ENCODE measurements around the gene KIF1B.

KIF1B gene

GRCh38 chr1:10209905-10210810 is at the start of gene KIF1B:
KIF1B (plus strand) TSS chr1:10210570; CDS start chr1:10232329, 21,759 bp downstream.
- peak; percentile 99 for DNase-seq

DNA sequence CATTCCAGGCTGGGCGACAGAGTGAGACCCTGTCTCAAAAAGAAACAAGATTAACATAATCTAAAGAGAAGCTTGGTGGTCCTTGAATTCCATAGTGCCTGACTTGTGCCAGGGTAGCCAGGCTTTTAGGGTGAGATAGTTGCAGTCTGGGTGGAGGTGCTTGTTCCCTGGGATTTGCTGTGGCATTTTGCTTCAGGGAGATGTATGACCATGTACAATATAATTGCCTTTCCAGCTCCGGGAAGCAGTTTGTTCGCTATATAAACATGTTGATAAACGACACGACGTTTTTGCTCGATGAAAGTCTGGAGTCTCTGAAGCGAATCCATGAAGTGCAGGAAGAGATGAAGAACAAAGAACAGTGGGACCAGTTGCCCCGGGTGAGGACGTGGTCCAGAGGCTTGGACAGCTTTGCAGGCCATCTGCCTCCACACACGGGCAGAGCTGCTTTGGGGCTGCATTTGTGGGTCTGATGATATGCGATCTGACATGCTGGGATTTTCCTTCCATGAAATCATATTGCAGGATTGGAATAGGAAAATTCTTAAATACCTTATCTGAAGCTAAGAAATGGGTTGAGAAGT is 49.4 kb upstream of the KIF1B start:
- DNase-seq = no peak

- DNase-seq = no peak
Observed at GRCh38 chr1:10161541-10162290, 48.7 kb upstream of the KIF1B start.

- DNase-seq = peak; percentile 83
Observed at GRCh38 chr1:10168912-10169514, 41.4 kb upstream of the KIF1B start.

DNA sequence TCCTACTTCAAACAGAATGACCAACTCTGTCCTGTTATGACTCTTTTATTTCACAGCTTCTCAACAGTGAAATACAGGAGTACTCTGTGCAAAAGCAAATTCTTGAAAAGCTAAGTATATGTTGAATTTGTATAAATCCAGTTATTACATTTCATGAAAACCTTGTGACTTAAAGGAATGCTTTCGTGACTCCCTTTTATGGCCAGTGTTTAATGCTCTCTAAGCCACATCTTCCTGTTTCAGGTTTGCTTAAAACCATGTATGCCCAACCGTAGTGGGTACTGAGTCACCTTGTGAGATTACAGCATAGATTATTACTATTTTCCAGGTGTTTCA is 40.2 kb upstream of the KIF1B start:
- DNase-seq = peak; percentile 94

- DNase-seq = peak; percentile 15
Observed at GRCh38 chr1:10171105-10171767, 39.1 kb upstream of the KIF1B start.

DNA sequence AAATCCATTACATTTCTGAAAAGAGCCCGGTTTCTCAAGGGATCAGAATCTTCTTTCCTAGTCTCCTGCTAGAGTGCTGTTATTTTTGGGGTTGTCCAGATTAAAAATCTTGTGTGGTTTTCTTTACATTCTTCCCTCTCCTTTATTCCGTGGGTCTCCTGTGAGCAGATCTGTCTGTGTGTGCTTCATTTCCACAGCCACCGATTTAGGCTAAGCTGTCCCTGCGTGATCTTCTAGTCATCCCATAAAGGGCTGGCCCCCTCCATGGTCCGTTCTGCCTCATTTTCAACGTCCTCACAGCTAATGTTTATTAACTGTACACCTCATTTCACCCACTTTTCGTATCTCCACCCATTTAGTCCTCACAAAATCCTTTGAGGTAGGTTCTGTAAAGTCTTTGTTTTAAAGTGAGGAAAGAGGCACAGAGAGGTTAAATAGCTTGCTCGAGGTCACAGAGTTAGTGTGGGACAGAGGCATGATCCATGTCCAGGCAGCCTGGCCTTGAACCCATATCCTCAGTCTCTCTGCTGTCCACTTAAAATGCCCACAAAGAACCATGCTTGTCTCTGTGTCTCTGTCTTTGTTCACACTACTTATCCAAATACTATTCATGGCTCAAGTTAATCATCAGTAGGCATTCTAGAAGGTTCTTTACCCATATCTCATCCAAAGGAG is 38.2 kb upstream of the KIF1B start:
- no peak for DNase-seq

- peak; percentile 22 for DNase-seq
Observed at GRCh38 chr1:10173582-10173981, 36.8 kb upstream of the KIF1B start.

DNA sequence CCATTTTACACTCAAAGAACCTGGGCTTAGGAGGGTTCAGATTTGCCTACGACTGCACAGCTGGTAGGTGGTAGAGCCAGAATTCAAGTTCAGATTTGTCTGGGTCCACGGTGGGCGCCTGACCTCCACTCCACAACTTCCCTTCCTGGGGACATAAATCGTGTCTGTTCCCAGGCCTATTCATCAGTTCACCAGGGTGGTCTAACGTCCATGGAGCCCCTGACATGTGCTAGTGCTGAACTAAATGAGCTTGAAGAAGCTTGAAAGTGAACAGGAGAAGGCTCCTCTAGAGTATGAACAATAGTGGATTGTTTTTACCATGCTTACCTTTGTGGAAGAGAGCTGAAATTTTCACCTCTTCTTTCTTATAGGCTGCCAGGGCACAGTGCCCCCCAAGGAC is 32.5 kb upstream of the KIF1B start:
- no peak for DNase-seq

DNA sequence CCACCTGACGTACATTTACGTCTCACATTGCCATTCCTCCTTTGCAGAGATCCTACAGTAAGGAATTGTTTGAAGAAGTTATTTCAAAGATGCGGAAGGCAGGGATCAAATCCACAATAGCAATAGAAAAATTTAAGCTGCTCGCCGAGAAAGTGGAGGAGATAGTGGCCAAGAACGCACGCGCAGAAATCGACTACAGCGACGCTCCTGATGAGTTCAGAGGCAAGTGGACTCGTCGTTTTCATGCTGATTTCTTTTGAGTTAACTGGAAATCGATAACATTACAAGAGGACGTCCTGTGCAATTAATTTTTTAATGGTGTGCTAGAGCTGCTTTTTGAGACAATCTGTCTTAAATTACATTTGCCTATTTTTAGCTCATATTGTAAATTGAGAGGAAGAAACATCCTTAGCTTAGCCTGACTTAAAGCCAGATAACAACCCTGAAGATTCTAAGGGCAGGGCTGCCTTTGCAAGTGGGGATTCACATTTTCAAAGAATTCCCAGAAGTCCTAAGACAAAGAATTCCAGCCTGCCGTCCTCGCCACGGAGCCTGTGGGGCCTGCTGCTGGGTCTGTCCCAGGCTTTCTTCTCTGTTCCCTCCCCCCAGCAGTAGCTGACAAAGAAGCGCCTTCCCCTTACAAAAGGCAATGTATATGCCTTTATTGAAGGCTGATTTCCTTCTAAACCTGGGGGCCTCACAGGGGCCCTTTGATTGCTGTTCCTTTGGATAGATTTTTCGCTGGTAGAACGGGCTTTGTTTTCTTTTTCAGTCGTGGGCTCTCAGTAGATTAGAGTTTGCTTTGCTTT is 31.6 kb upstream of the KIF1B start:
- no peak for DNase-seq

- DNase-seq = no peak
Observed at GRCh38 chr1:10179406-10180091, 30.8 kb upstream of the KIF1B start.

DNA sequence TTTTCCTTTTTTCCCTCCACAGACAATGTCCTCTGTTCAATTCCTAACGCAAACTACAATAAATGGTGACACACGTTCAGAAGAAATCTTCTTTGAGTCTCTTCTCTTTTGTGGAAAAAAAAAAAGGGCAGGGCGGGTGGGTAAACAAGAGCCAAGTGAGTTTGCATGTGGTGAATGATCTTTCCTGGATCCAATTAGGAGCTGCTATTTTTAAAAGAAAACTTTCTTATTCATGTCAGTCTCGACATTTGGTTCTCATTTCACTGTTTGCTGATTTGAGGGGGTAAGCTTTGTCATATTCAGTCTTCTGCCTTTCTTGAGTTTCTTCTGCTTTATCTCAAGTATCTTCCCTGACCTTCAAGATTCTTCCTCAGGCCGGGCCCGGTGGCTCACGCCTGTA is 29.2 kb upstream of the KIF1B start:
- DNase-seq = no peak

DNA sequence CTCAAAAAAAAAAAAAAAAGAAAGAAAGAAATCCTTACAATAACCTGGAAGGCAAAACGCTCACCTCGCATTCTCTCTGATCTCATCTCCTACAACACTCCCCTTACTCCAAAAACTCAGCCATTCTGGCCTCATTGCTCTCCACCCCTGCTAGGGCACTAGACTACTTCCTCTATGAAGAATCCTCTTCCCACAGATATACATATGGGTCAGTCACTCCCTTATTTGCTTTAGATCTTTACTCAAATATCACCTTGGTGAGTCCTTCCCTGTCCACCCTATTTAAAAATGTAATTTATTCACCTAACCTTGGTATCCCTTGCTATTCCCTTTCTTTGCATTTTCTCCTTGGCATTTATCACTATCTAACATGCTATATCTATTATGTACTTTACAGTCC is 24.6 kb upstream of the KIF1B start:
- DNase-seq = no peak

DNA sequence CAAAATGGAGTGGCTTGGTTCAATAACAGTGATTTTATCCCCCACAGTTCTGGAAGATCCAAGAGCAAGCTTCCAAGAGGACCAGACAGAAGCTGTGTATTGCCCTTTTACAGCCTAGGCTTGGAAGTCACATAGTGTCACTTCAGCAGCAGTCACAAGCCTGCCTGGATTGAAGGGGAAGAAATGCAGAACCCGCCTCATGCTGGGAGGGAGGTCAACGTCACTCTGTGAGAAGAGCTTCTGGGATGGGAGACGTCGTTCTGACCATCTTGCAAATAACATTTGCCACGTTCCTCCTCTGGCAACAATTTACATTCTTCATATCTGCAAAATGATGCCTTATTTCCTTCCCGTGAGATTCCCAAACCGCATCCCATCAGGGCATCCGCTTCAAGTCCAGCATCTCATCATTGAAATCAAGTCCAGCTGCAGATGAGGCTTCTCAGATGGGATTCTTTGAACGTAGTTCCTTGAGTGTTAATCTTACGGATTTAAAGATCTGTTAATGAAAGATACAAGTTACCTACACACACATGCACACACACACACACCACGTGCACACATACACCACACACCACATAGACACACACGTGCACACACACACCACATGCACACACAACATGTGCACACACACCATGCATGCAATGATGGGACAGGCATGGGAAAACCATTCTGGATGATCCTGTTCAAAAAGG is 23.9 kb upstream of the KIF1B start:
- DNase-seq = no peak

GRCh38 chr1:10187026-10187334 is 23.4 kb upstream of the KIF1B start:
- DNase-seq = no peak

DNA sequence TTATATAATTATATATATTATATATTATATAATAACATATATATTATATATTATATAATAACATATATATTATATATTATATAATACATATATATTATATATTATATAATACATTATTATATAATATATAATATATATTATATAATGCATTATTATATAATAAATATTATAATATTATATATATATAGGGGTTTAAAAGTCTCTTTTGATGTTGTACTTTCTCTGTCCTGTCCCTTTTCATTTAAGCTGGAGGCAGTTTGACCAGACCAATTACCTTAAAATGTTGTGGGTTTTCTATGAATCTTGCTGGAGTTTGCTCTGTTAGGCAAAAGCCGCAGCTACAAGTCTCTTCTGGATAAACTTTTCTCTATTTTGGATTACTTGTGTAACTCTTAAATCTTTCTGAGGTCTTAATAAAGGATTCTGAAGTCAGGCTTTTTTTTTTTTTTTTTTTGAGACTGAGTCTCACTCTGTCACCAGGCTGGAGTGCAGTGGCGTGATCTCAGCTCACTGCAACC is 22.2 kb upstream of the KIF1B start:
- no peak for DNase-seq

DNA sequence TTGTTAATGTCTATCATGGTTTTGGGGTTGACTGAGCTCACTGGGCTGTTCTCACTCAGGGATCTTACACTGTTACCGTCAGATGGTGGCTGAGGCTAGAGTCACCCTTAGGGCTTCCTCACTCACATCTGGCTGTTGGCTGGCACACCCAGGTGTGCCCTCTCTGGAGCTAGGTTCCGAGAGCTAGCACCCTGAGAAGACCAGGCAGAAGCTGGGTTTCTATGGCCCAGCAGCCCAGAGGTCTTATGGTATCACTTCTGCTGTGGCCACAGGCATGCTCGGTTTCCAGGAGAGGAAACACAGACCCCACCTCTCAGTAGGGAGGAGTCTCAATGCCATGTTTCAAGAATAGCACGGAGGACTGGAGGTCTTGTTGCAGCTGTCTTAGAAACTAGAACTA is 20.7 kb upstream of the KIF1B start:
- DNase-seq = no peak

GRCh38 chr1:10192263-10192662 is 18.1 kb upstream of the KIF1B start:
- no peak for DNase-seq

DNA sequence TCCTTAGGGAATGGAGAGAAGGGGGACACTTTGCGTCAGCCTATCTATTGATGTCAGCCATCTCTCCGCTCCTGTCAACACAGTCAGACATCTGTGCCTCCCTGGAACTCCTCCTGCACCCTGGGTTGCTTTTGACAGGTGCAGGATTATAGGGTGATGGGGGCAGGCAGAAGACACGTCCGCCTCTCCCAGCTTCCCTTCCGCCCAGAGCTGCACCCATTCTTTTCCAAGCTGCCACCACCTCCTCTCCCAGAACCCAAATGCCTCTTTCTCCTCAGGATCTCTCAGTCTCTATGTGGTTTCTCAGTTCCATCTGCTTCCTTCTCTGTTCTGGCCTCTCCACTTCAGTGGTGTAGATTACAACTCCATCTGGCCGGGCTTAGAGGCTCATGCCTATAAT is 17.1 kb upstream of the KIF1B start:
- no peak for DNase-seq

DNA sequence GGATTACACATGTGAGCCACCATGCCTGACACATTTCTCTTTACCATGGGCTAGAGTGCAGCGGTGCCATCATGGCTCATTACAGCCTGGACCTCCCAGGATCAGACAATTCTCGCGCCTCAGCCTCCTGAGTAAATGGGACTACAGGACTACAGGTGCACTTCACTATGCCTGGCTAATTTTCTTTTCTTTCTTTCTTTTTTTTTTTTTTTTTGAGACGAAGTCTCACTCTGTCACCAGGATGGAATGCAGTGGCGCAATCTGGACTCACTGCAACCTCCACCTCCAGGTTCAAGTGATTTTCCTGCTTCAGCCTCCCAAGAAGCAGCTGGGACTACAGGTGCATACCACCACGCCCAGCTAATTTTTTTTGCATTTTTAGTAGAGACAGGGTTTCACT is 14.8 kb upstream of the KIF1B start:
- no peak for DNase-seq
